ENCODE data around the gene CIDEB.

CIDEB gene

GRCh38 chr14:24286996-24287395, 20.8 kb downstream of the CIDEB start:
- no peak for DNase-seq

GRCh38 chr14:24285351-24285750, 22.4 kb downstream of the CIDEB start:
- DNase-seq: no peak

- DNase-seq: no peak
These were observed 23.2 kb downstream of the CIDEB start for GRCh38 chr14:24284501-24285035.

GRCh38 chr14:24283796-24284460, 23.8 kb downstream of the CIDEB start:
- no peak for DNase-seq

GRCh38 chr14:24282736-24283135, 25.0 kb downstream of the CIDEB start:
- no peak for DNase-seq

GRCh38 chr14:24281636-24282035, 26.1 kb downstream of the CIDEB start:
- DNase-seq: no peak

GRCh38 chr14:24280797-24281460, 26.8 kb downstream of the CIDEB start:
- no peak for DNase-seq

- DNase-seq: peak; percentile 30
These were observed 28.2 kb downstream of the CIDEB start for GRCh38 chr14:24279301-24280186.

- no peak for DNase-seq
These were observed 29.4 kb downstream of the CIDEB start for GRCh38 chr14:24278424-24278823.

- DNase-seq: no peak
These were observed 30.0 kb downstream of the CIDEB start for GRCh38 chr14:24277606-24278321.

GRCh38 chr14:24277071-24277470, 30.7 kb downstream of the CIDEB start:
- no peak for DNase-seq

GRCh38 chr14:24274101-24274543, 33.7 kb downstream of the CIDEB start:
- DNase-seq: no peak

- peak; percentile 26 for DNase-seq
These were observed 34.3 kb downstream of the CIDEB start for GRCh38 chr14:24273422-24273998.

GRCh38 chr14:24272467-24272866, 35.3 kb downstream of the CIDEB start:
- no peak for DNase-seq

GRCh38 chr14:24271834-24272263, 35.9 kb downstream of the CIDEB start:
- no peak for DNase-seq

- peak; percentile 96 for DNase-seq
These were observed 36.5 kb downstream of the CIDEB start, which contains the start of gene RABGGTA for GRCh38 chr14:24271134-24271833. Gene RABGGTA (minus strand): TSS chr14:24271597. CDS start chr14:24271115, 482 bp downstream.

GRCh38 chr14:24270537-24271133, 37.1 kb downstream of the CIDEB start:
- peak; percentile 63 for DNase-seq

- DNase-seq: no peak
These were observed 37.8 kb downstream of the CIDEB start for GRCh38 chr14:24269910-24270536.

- no peak for DNase-seq
These were observed 38.4 kb downstream of the CIDEB start for GRCh38 chr14:24269368-24269767.

GRCh38 chr14:24268225-24268624, 39.6 kb downstream of the CIDEB start:
- DNase-seq: no peak
